Motor neuron (in vitro differentiated cells): ENCODE results near the gene CDC42BPB. TPM values are rescaled to one million over a fixed set of nuclear protein-coding genes. Genes with fewer than 3 reads are reported as not detected.

Experiments
- ATAC-seq, 8 experiments: fragments of 200-7000 bp; cut with Tn5 transposase; replicated peaks in 6 of 8; 2 replicates each; pipeline ENCODE4 v1.8.0; 2021; ENCODE audit warnings: mild to moderate bottlenecking in 8 of 8, moderate library complexity in 8 of 8
- H3K27ac ChIP-seq, 2 donors: fragments of 250-450 bp; sonication (Bioruptor Pico); 2 replicates each; pipeline ENCODE4 v1.9.0; 2021; ENCODE audit warnings: antibody characterized with exemption in 2 of 2, mild to moderate bottlenecking in 2 of 2, moderate library complexity in 1 of 2
- H3K4me1 ChIP-seq, 2 donors: fragments of 250-450 bp; sonication (Bioruptor Pico); replicated peaks in 1 of 2; 2 replicates each; pipeline ENCODE4 v1.6.1; 2021; ENCODE audit warnings: antibody characterized with exemption in 2 of 2, mild to moderate bottlenecking in 2 of 2, moderate library complexity in 1 of 2
- H3K4me3 ChIP-seq, 5 donors: fragments of 250-450 bp; sonication (Bioruptor Pico); 2 replicates each; pipeline ENCODE4 v1.9.0; 2021; ENCODE audit warnings: antibody characterized with exemption in 5 of 5, mild to moderate bottlenecking in 5 of 5, moderate library complexity in 4 of 5
- WGBS, 10 experiments: fragments of 450-650 bp; shearing (Covaris generic); methylation state at CpG; one replicate each; pipeline ENCODE4 v1.0.0; 2022; 5-methylcytosine and 5-hydroxymethylcytosine counted together
- in situ Hi-C, 9 experiments: fragments of 400-800 bp; cut with MboI; loops; one replicate each; pipeline ENCODE4 v1.15.0; 2021; ENCODE audit warnings: low sequenced_read_pairs in 9 of 9, low pct_unique_long_range_greater_than_20kb in 2 of 9; ENCODE audit not compliant: unreplicated experiment in 9 of 9
- total RNA-seq, 8 experiments: library from RNA; unstranded; fragments of 300-600 nt; gene quantifications; 2 replicates each; pipeline versions ENCODE4 v1.2.3 to v1.2.4, GENCODE V29; 2022

The CDC42BPB gene
- total RNA-seq, 8 experiments from 2014 or later: 36.9 to 102 (median 56.4) TPM

DNA sequence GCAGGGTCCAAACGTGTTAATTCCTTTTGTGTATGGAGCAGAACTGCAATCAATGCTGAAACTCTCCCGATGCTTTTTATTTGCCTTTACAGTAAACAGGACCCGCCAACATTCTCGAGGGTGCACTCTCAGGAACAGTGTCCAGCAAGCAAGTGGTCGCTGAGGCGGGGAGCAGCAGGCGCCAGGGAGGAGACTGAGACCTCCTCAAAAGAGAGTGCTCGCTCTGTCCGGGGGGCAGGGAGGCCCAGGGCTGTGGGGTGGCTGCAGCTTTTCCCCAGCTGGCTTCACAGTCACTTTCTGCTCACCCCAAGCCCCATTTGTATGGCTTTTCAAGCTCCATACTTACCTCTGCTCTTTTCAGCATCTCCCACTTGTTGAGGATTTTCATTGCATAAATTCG is 49.2 kb downstream of the CDC42BPB start:
- ATAC-seq: no peak
- no peaks in the 10 kb centered on the region for H3K4me1 ChIP-seq
- no peak overlapping the region for H3K27ac ChIP-seq
- WGBS, 10 experiments: 83 to 100% (median 95%) methylated on average over 1 to 4 of the region's 10 CpGs; no CpG with 5 or more reads in 4 of the 10 experiments
- H3K4me3 ChIP-seq: no peak overlapping the region
- in situ Hi-C loops: no loop called here

DNA sequence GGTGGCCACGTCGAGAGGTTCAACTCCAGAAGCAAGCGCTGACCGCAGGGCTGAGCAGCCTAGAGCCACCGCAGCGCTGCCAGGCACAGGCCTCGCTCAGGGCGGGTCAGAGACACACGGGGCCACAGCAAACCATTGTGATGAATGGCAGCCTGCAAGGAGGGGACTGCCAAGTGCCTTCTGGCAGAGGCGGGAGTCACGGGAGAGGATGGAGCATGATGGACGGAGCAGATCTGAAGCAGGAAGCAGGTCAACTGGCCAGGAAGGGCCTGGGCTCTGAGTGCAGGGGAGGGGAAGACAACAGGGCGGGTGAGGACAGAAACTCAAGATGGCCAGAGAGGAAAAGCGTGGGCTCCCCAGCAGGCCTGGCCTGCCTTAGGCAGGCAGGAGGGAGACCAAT is 49.8 kb downstream of the CDC42BPB start:
- no peak for ATAC-seq
- H3K27ac ChIP-seq: no peak overlapping the region
- in situ Hi-C loops: no loop called here
- WGBS, 10 experiments: 86 to 100% (median 93%) methylated on average over 2 to 10 of the region's 14 CpGs; no CpG with 5 or more reads in 3 of the 10 experiments
- no peaks in the 10 kb centered on the region for H3K4me1 ChIP-seq
- no peak overlapping the region for H3K4me3 ChIP-seq

DNA sequence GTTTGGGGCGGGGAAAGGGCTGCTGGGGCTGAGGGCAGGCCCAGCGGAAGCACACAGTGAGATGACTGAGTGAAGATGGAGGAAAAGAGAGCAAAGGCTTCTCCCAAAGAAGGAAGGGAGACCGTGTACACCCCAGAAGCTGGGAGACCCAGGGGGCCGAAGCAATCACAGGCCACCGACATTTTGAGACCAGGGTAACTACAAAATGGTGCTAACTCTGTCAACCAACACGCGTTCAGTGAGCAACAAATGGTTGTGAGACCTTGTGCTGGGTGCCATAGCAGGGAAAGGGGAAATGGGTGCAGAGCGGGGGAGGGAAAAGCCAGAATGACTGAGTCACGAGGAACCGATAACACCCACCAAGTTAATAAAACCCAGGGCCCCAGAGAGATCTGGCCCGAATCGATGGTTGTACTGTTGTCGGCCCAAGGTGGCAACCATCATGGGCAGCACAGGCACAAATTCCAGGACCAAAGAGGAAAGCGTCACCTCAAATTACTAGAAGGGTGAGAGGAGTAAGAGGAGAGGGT is 50.3 kb downstream of the CDC42BPB start:
- no peak overlapping the region for H3K4me3 ChIP-seq
- no peak overlapping the region for H3K27ac ChIP-seq
- WGBS, 10 experiments: 90 to 100% (median 98%) methylated on average over 2 to 13 of the region's 14 CpGs; no CpG with 5 or more reads in 3 of the 10 experiments
- in situ Hi-C loops: no loop called here
- ATAC-seq: no peak
- no peaks in the 10 kb centered on the region for H3K4me1 ChIP-seq

DNA sequence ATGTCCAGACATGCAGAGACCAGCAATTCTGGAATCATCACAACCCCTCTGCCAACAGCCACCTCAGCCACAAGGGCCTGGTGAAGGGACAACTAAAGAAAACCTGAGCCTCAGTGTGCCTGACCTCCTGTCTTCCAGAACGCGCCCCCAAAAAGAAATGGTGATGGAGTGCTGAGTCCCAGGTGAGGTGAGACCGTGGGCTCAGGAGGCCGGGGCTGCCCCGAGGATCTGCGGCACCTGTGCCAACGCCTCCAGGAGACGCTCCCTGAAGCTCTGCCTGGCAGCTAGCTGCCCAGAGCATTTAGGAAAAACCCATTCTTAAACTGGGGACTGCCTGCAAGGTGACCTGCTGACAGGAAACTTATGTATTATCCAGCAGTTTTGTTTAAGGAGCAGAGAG is 51.2 kb downstream of the CDC42BPB start:
- no peak overlapping the region for H3K27ac ChIP-seq
- in situ Hi-C loops: no loop called here

DNA sequence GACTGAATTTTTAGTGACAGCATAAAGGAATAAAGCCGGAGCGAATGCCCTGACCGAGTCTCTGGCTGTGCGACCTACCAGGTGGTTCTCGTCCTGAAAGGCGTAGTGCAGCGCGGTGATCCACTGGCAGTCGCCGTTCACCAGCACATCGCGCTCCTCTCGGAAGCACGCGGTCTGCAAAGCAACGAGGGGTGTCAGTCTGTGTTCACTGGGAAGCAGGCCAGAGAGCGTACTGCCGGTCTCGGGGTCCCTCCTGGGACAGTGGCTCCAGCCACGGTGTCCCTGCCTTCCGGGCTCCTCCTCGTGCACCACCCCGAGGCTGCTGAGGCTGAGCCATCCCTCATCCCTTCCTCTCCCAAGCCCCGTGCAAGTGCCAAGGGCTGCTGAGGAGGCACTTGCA is 53.5 kb downstream of the CDC42BPB start:
- no peak for ATAC-seq
- no peak overlapping the region for H3K4me3 ChIP-seq
- in situ Hi-C loops: no loop called here
- 80 to 100% (median 98%) methylated on average over 1 to 23 of the region's 24 CpGs; no CpG with 5 or more reads in 3 of the 10 experiments for WGBS, 10 experiments
- H3K4me1 ChIP-seq: peaks cover 0 to 3% of the 10 kb centered on the region in 2 donors
- H3K27ac ChIP-seq: no peak overlapping the region

More for the DNA sequence above, 51.2 kb downstream of the CDC42BPB start:
- ATAC-seq: no peak
- Histone ChIP-seq H3K4me1 (no peaks in the 10 kb centered on the region), H3K4me3 (no peak overlapping the region)
- WGBS, 10 experiments: 90 to 100% (median 92%) methylated on average over 2 of the region's 8 CpGs; no CpG with 5 or more reads in 7 of the 10 experiments

DNA sequence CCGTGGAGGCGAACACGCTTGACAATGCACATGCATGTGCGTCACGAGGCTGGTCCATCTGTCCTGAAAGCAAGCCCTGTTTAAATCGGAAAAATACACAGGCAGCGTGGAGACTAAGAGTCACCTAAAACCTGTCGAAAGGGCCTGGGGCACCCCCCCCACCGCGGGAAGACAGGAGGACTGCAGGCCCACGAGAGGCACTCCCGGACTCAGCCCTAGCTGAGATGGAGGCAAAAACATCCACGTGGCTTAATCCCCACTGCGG is 54.1 kb downstream of the CDC42BPB start:
- 83 to 100% (median 100%) methylated on average over 1 to 13 of the region's 14 CpGs; no CpG with 5 or more reads in 2 of the 10 experiments for WGBS, 10 experiments
- Histone ChIP-seq H3K27ac (no peak overlapping the region), H3K4me1 (peaks cover 0 to 3% of the 10 kb centered on the region in 2 donors), H3K4me3 (no peak overlapping the region)
- ATAC-seq: no peak
- in situ Hi-C loops: no loop called here

DNA sequence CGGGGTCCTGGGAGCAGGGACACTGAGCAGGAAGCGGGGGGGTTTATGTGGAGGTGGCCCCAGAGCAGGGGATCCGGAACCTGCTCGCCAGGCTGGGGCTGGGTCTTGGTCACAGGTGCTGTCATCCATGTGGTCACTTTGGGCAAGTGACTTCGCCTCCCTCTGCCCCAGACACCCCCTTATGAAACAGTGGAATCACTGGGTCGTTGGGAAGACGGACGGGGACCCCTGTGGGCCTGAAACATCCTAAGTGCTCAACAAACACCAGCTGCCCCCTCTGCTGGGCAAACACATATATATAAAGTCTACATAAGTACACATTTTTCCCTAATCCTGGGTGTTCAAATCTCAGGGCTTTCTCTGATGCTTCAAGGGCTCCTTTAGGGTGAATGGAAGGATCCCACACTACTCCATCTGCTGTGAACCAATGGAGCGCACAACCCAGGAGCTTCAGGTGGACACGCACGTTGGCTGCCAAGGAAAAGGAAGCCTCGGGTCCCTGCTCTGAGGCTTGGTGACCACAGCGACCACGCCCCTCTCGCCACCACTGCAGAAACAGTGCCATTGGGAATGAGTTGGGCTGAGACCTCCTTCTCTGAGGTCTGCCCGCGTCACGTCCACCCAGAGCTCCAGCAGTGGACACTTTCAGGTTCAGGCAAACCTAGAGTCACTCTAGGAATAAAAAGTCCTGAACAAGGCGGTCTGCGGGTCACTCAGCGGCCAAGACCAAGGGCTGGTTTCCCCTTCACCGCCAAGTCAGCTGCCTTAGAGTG is 54.6 kb downstream of the CDC42BPB start:
- in situ Hi-C loops: no loop called here
- Histone ChIP-seq H3K27ac (no peak overlapping the region), H3K4me1 (peaks cover 0 to 3% of the 10 kb centered on the region in 2 donors), H3K4me3 (no peak overlapping the region)
- ATAC-seq: no peak
- 80 to 100% (median 99%) methylated on average over 2 to 8 of the region's 22 CpGs; no CpG with 5 or more reads in 2 of the 10 experiments for WGBS, 10 experiments

DNA sequence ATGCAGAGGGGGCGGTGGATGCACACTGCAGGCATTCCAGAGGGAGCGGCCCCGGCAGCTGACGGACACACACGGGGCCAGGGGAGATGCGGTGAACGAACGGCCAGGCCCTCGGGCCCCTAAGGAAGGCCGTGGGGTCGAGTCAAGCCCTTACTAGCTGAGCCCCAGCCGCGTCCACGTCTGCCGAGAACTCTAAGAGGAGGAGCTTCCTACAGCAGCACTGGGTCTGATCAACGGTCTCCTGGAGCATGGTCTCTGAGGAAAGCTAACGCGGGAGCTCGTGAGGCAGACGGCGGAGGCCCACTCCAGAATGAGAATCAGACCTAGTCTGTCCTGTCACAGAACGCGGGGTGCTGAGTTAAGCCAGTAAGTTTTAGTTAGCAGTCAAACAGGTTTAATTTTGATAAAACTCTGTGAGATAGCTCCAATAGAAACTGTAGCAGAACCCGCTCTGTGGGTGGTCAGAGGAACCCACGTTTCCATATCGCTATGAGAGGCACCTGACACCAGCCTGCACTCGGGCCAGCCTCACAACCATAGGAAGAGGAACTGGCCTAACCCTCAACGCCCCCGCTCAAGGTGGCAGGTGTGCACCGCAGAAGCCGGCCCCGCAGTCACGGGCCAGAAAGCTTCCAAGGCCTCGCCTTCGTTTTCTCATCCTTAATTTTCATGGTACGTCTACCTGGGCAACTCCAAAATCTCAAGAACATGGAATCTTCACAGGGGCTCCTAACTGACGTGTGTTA is 55.5 kb downstream of the CDC42BPB start:
- Histone ChIP-seq H3K27ac (no peak overlapping the region), H3K4me1 (peaks cover 0 to 3% of the 10 kb centered on the region in 2 donors), H3K4me3 (no peak overlapping the region)
- WGBS, 10 experiments: 74 to 100% (median 93%) methylated on average over 3 to 21 of the region's 37 CpGs; no CpG with 5 or more reads in 1 of the 10 experiments
- in situ Hi-C loops: no loop called here
- ATAC-seq: no peak

DNA sequence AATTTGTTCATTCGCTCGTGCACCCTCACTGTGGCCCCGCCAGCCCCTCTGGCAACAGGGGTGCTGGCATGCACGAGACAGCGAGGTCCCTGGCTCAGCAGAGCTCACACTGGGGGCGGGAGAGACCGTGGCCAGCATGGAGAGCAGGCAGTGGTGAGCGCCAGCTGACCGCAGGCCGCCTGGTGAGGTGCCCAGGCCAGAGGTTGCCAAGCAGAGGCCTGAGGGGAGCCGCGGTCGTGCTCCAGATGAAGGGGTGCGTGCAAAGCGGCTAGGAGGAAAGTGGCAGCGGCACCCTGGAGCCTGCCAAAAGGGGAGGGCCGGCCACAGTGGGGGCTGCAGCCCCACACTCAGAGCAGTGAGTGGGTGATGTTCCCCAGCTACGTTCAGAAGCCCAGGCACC is 56.1 kb downstream of the CDC42BPB start:
- no peak for ATAC-seq
- 95% methylated on average over 9 of the region's 18 CpGs; no CpG with 5 or more reads in 9 of the 10 experiments for WGBS, 10 experiments
- no peak overlapping the region for H3K27ac ChIP-seq
- in situ Hi-C loops: no loop called here
- peaks cover 0 to 3% of the 10 kb centered on the region in 2 donors for H3K4me1 ChIP-seq
- no peak overlapping the region for H3K4me3 ChIP-seq

DNA sequence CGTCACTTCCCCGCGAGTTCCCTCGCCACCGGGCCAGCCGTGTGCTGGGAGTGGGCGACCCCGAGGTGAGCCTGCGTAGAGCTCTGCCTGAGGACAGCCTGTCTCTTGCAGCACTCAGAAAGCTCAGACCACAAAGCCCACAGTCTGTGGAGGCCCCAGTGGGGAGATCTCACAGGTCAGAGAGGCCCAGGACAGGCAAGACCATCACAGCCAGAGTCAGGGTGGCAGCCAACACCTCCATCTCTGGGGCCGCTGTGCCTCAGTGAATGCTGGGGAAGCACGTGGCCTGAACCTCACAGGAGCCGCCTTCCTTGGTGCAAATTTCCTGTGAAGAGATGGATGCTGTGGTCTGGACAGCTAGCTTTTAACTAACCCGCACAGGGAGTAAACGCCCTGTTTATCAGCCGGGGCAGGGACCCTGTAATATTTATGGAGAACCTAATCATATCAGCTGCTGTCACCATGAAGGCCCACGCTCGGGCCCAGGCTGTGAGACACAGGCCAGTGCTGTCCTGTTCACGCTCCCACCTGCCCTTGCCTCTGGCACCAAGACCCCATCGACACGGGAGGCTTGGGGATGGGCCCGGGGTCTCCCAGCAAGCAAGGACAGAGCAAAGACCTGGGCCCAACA is 56.9 kb downstream of the CDC42BPB start:
- Histone ChIP-seq H3K4me3 (no peak overlapping the region), H3K4me1 (peaks cover 0 to 3% of the 10 kb centered on the region in 2 donors), H3K27ac (no peak overlapping the region)
- 80 to 100% (median 90%) methylated on average over 1 to 11 of the region's 21 CpGs; no CpG with 5 or more reads in 4 of the 10 experiments for WGBS, 10 experiments
- in situ Hi-C loops: no loop called here
- ATAC-seq: no peak

DNA sequence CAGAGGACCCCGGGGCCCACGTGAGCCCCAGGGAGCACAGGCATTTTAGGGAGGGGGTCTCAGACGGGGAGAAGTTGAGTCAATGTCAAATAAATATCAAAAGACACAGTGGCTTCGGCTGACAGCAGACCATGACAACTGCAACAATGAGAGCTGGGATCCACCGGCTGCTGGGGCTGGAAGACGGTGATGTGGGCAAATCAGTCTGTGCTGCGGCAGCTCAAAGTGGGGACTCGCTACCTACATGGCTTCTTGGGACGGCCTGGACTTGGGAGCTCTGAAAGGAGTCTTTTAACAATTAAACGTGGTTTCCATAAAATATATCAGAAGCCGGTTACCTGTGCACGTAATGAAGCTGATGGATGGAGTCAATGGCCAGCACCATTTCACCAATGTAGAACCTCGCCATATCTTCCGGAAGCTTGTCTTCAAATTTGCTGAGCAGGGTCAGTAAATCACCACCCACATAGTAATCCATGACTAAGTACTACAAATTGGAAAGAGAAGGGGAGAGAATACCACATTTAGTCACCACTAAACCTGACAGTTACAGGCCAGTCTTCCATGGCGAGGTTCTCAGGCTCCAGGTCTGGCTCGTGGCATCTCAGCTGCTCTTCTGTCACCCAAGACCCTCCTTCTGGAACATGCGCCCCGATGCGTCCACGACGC is 58.0 kb downstream of the CDC42BPB start:
- ATAC-seq: no peak
- peaks cover 0 to 3% of the 10 kb centered on the region in 2 donors for H3K4me1 ChIP-seq
- in situ Hi-C loops: no loop called here
- no peak overlapping the region for H3K4me3 ChIP-seq
- no peak overlapping the region for H3K27ac ChIP-seq
- 84 to 100% (median 97%) methylated on average over 2 to 13 of the region's 21 CpGs; no CpG with 5 or more reads in 3 of the 10 experiments for WGBS, 10 experiments

DNA sequence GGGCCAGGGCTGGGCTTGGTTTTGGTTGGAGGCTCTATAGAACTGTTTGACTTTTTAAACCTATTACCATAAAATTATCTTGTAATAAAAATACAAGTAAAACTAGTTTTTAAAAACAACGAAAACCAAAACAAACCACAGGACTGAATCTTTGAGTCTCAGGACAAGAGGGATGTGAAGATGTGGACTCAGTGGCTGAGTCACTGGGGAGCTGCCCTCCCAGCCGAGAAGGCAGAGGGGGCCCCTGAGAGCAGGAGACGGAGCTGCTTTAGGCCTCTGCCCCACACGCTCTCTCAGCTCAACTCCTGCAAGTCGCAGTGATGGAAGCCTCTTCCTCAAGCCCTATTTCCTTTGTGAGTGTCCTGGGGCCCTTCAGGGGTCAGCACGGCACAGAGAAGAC is 59.0 kb downstream of the CDC42BPB start:
- WGBS, 10 experiments: 77 to 100% (median 91%) methylated on average over 1 to 5 of the region's 6 CpGs; no CpG with 5 or more reads in 2 of the 10 experiments
- H3K4me1 ChIP-seq: peaks cover 0 to 3% of the 10 kb centered on the region in 2 donors
- no peak overlapping the region for H3K4me3 ChIP-seq
- ATAC-seq: no peak
- in situ Hi-C loops: no loop called here
- no peak overlapping the region for H3K27ac ChIP-seq
